HG02981 (cell line): ENCODE measurements around the gene RPL6.

Source experiments
- ATAC-seq: cut with Tn5 transposase; IDR thresholded peaks from one replicate; pipeline ENCODE4 v1.9.1; 2021; ENCODE audit warnings: mild to moderate bottlenecking, moderate library complexity; ENCODE audit not compliant: unreplicated experiment

The RPL6 gene

DNA sequence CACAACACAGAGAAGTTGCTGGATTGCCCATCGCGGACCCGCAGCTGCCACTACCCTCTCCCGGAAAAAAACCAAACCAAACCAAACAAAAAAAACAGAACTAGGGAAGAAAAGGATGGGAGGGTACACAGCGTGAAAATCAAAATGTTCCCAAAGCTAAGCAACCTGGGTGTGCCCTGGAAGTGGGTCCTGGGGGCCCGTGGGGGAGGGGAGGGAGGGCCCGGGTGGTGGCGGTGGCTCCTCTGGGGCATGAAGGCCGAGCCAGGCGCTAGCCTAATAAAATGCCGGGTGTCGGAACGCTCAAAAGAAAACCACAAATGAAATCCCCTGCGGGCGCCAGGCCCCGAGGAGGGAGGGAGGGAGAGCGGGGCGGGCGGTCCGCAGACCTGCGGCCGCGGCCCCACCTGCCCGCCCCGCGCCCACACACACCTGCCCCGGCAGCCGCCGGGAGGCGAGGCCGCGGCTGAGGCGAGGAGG is 28.0 kb downstream of the RPL6 start:
- peak; percentile 49 for ATAC-seq

DNA sequence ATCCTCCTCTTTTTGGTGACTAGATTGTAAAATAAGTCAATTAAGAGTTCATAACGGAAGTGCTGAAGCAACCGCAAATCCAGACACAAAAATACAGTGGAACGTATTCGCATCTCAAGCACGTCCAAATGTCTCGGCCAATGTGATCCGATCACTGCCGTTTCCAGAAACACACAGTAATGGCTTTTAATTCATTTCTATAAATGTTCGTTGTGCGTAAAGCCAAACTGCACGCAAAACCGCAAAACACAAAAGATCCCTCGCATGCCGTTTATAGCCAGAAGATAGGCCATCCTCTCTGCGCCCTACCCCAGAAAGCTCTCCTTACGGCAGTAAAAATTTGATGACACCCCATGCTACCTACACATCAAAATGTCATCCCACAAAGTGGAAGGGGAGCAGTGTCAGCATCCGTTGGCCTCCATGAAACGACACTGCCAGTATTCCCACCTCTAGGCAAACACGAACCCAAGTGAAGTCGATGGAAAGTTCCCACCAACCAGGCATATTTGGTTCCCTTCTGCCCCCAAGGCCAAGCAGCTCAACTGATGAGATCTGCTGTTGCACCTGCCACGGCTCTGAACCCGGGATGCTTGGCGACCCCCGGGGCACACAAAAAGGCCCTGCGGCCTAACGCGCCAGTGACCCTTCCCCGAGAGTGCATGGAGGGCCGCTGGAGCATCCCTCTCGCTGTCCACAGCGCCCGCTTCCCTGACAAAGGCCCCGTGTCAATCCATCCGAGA is 28.6 kb downstream of the RPL6 start:
- no peak for ATAC-seq

DNA sequence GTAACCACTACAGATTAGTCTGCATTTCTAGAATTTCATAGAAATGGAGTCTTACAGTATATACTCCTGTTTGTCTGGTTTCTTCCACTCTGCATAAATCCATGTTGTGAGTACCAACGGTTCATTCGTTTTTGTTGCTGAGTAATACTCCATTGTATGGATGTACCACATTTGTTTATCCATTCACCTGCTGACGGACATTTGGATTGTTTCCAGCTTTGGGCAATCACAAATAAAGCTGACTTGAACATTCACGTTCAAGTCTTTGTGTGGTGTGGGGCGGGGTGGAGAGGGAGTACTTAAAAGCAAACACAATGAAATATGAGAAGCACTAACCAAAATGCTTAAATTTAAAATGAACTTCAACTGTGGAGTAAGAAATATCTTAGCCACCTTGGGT is 34.3 kb downstream of the RPL6 start:
- no peak for ATAC-seq

DNA sequence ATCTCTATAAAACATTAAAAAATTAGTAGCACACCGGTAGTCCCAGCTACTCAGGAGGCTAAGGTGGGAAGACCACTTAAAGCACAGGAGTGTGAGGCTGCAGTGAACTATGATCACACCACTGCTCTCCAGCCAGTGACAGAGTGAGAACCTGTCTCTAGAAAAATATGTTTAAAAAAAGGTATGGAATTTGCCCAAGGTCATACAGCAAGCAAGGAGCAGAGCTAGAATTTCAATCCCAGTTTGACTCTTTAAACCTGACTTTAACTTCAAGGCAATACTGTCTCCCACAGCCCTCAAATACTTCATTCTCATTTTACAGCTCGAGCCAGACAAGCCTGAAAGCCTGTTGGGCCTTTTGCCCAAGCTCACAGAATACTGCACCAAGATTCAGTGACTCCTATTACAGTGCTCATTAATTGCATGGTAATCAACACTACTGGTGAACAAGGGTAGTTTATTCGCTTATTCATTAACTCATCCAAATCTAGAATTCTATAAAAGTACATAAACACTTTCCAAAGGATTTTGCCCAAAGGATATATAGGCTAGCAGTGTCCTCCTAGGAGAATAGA is 35.2 kb downstream of the RPL6 start:
- no peak for ATAC-seq

DNA sequence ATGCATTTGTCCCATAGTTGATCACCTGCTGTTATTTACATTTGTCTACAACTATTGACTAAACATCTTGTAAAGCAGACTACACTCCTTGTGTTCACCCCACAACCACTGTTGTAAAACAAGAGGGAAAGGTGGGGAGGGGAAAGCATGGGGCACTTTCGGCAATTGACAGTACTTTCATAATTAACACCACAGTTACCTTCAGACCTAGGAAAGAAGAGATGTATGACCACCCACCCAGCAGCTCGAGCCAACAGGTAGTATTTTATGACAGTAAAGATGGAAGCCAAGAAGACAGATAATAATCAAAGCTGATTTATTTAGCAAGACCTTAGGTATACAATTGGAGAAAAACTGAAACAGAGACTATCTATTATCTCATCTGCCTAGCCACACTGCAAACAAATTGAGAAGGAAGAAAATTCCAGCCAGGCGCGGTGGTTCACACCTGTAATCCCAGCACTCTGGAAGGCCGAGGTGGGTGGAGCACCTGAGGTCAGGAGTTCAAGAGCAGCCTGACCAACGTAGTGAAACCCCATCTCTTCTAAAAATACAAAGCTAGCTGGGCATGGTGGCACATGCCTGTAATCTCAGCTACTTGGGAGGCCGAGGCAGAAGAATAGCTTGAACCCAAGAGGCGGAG is 38.4 kb downstream of the RPL6 start:
- ATAC-seq: no peak

DNA sequence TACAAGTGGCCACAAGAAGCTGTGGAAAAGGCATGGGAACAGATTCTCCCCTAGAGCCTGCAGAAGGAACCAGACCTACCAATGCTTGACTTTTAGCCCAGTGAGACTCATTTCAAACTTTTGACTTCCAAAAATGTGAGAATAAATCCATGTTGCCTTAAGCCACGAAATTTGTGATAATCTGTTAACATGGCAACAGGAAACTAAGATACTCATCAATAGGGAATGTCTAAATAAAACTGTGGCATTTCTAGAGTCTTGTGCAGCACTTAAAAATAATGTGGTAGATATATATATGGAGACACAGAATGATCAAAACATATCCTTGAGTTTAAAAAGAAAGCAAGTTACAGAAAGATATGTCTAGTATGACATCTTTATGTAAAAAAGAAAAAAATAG is 39.2 kb downstream of the RPL6 start:
- no peak for ATAC-seq

DNA sequence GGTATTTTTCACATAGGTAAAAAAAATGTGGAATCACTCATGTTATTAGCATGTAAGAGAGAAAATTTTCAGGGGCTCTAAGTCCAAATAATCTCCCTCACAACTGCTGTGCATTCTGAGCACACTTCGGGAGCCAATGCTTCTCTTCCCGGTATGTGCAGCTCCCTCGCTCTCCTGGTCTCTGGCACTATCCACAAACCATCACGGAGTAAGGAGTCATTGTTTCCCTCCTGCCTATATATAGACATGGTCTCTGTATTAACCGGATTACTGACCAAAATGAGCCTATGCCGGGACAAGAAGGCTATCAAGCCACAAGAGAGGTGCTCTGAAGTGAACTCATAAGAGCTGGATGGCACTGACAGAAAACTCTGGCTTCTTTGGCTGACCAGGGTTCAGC is 40.5 kb downstream of the RPL6 start:
- ATAC-seq: no peak

DNA sequence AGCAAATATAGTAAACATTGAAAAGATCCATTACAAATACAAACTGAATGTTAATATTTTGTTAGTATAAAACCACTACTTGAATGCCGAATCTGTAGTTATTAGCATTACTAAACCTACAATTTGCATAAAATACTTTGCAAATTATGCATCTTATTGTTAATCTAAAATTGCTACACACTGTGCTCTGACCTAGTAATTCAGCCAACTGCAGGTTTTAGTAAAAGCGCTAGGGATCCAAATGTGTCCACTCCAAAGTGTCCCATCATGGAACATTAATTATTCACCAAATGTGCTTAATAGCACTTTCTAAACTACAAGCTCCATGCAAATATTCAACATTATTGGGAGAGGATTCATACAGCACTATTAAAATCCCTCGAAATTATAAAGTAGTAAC is 41.4 kb downstream of the RPL6 start:
- no peak for ATAC-seq

DNA sequence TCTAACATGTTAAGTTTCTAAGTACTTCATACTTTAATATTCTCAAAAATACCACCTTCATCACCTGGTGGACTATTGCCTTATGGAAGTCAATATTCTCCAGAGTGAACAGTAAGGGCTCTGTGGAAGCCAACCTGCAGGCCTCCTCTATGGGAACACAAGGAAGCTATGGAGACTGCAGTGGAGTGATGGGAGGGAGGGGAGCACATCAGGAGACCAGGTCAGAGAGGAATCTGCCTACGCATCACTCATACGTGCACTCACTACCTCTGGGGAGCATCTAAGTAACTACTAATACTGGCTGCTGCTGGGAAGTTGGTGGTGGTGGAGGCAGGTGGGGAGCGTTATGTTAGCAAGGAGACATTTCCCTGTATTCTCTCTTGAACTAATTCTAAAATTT is 47.1 kb downstream of the RPL6 start:
- no peak for ATAC-seq

DNA sequence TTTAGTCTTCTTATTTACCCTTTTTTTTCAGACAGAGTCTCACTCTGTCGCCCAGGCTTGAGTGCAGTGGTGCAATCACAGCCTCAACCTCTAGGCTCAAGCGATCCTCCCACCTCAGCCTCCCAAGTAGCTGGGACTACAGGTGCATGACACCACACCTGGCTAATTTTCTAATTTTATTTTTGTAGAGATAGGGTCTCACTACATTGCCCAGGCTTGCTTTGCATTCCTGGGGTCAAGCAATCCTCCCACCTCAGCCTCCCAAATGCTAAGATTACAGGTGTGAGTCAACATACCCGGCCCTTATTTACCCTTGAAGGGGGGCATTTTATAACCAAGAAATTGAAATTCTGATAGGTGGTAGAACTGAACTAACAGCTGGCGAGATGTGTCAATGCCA is 48.1 kb downstream of the RPL6 start:
- no peak for ATAC-seq

DNA sequence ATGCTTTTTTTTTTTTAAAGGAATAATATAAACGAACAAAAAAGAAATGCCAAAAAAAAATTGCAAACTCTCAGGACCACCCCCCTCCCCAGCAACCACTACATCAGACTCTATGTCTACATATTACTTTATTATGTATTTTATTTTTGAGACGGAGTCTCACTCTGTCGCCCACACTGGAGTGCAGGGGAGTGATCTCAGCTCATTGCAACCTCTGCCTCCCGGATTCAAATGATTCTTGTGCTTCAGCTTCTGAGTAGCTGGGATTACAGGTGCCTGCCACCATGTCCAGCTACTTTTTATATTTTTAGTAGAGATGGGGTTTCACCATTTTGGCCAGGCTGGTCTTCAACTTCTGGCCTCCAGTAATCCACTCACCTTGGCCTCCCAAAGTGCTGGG is 50.1 kb downstream of the RPL6 start:
- ATAC-seq: no peak

DNA sequence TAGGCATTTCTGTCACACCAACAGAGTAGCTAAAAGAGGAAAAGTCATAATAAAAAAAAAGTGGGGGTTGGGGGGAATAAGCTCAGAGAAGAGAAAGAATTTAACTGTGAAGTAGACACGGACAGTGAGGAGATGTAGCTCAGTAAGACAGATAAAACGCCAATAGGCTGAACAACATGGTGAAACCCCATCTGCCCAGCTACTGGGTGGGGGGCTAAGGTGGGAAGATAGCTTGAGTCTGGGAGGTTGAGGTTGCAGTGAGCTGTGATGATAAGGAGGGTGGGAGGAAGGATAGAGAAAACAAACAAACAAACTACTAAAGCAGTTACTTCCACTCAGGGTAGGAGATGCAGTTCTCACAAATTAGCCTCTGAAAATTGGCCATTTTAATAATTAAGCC is 52.2 kb downstream of the RPL6 start:
- no peak for ATAC-seq
